ENCODE data around the gene AFF3. TPM values are rescaled to one million over a fixed set of nuclear protein-coding genes. Genes with fewer than 3 reads are reported as not detected.

AFF3 gene
- total RNA-seq, 2 experiments from 2014 or later, result 0.09 to 0.55 TPM

DNA sequence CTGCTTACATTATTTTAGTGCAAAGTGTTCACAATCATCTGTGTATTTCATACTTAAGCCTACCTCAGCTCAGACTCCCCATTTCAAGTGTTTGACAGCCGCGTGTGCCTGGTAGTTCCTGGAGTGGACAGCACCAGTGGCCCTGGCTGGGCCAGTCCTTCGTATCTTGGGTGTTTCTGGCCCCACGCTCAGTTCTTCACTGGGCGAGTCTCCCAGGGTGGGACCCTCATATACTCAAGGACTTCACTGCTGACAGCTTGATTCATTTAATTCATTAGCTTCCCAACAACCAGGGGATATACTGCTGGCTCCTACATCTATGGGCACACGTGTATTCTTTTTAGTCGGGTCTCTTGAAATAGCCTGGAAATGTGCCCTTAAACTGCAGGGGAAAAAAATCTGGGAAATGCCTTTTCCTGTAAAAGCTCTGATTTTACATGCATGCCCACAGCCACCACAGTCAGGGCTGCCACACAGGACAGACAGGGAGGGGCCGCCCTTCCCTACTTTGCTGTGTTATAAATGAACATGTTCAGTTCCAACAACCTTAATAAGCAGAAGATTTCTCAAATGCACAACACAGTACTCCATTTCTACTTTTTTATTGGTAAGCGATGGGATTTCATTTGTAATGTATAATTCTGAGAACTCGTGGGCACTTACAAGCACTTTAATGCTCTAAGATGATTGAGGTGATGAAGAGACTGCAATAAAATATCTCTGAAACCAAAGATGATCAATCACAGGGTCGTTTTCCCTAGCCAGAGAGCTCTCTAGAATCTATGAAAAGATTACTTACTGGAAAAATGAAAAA, 447.1 kb downstream of the AFF3 start:
- Mint-ChIP-seq H3K27ac (no peak overlapping the region), H3K4me1 (no peaks in the 10 kb centered on the region), H3K36me3 (no peaks in the 10 kb centered on the region), H3K27me3 (peaks cover 3% of the 10 kb centered on the region), H3K9me3 (ENCODE audit: low read depth) (no peaks in the 10 kb centered on the region), H3K4me3 (no peak overlapping the region)
- ATAC-seq, result no peak
- no peak for DNase-seq
- CTCF ChIA-PET, result no interaction called here

DNA sequence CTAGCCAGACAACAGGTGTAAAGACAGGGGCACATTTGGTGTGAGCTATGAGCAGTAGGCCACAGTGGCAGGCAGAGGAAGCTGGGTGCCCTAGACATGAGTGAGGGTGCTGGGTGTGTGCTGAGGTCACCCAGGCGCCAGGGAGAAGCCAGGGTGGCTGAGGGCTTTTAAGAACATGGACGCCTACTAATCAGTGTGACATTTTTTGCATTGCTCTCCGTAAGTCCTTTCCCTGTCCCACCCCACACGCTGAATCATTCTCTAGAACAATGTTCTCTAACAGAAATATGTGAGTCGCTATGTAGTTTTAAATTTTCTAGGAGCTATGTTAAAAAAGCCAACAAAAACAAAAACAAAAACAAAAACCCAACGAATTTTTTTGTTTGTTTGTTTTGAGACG, 448.1 kb downstream of the AFF3 start:
- CTCF ChIA-PET, result no interaction called here
- Mint-ChIP-seq H3K9me3 (ENCODE audit: low read depth) (no peaks in the 10 kb centered on the region), H3K4me3 (no peak overlapping the region), H3K27me3 (peaks cover 3% of the 10 kb centered on the region), H3K27ac (no peak overlapping the region), H3K36me3 (no peaks in the 10 kb centered on the region), H3K4me1 (no peaks in the 10 kb centered on the region)
- DNase-seq (no peak), ATAC-seq (no peak)

DNA sequence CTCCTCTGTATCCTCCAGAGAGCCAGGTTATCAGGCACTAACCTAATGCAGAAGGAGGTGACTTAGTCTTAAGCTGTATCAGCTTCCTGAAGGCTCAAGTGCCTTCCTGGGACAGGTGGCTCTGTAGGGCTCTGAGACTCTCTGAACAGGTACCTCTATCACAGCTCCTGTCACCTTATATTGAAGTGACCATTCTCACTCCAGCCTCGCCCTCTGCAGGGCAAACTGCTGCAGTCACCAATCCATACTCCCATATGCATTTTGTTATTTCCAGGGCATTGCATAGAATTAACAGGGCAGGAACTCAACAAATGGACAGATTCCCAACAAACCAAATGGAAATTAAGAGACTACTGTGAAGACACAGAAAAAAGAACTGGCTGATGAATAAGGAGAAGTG, 449.6 kb downstream of the AFF3 start:
- Mint-ChIP-seq H3K27me3 (no peaks in the 10 kb centered on the region), H3K4me3 (no peak overlapping the region), H3K9me3 (ENCODE audit: low read depth) (no peaks in the 10 kb centered on the region), H3K27ac (no peak overlapping the region), H3K4me1 (no peaks in the 10 kb centered on the region), H3K36me3 (no peaks in the 10 kb centered on the region)
- DNase-seq (no peak), ATAC-seq (no peak)
- CTCF ChIA-PET, result interaction anchor here (1.5 kb wide), 1 partner anchor 9 kb away, joined by 4 read pairs; no protein-coding TSS in a partner anchor

DNA sequence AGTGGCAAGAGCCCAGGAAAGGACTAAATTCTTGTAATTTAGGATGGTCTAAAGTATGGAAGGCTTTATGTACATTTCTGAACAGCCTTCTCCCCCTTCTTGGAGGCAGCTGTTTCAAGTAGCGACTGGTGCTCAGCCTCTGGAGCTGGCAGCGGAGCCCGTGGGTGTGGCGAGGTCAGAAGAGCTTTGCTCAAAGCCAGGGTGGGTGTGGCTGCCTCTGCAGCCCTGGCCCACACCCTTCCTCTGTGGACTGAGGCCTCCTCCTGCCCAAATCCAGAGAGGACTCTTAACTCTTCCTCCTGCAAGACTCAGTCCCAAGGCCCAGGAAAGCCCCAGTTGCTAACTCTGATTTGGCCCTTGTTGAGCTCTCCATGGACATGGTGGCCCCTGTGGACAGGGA, 450.5 kb downstream of the AFF3 start:
- H3K27me3 Mint-ChIP-seq, result no peaks in the 10 kb centered on the region
- no peaks in the 10 kb centered on the region for H3K9me3 Mint-ChIP-seq (ENCODE audit: low read depth)
- no peaks in the 10 kb centered on the region for H3K4me1 Mint-ChIP-seq
- ATAC-seq (no peak), DNase-seq (no peak)
- no peak overlapping the region for H3K4me3 Mint-ChIP-seq
- H3K36me3 Mint-ChIP-seq, result no peaks in the 10 kb centered on the region
- CTCF ChIA-PET, result interaction anchor here (1.5 kb wide), 1 partner anchor 10 kb away, joined by 4 read pairs; no protein-coding TSS in a partner anchor
- H3K27ac Mint-ChIP-seq, result no peak overlapping the region

DNA sequence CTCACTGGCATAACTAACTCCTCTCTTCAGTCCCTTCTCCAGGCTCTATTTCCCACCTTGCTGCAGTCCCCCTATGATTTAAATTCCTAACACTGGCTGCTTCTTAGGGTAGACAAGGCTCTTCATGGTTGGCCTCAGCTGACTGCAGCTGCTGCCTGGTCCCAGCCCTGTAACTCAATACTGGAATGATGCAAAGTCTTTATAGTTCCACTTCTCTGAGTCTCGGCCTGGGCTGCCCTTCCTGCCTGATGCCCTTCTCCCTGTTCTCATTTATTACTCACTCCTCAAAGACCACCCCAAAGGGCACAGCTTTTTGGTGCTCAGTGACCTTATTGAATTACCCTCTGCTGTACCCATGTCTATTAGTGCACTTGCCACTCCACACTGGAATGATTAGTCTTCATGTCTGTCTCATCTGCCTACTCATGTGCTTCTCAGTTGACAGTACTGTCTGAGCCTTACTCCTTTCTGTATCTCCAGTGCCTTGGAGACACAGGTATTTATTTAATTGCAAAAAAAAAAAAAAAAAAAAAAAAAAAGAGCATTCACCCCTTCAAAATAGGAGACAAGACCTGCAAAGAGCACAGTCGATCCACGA, 453.1 kb downstream of the AFF3 start:
- ATAC-seq (no peak), DNase-seq (no peak)
- no peaks in the 10 kb centered on the region for H3K4me1 Mint-ChIP-seq
- H3K36me3 Mint-ChIP-seq, result no peaks in the 10 kb centered on the region
- no peak overlapping the region for H3K4me3 Mint-ChIP-seq
- no peaks in the 10 kb centered on the region for H3K9me3 Mint-ChIP-seq (ENCODE audit: low read depth)
- H3K27ac Mint-ChIP-seq, result no peak overlapping the region
- peaks cover 1% of the 10 kb centered on the region for H3K27me3 Mint-ChIP-seq
- CTCF ChIA-PET, result interaction anchor here (1.7 kb wide), 1 partner anchor 130 kb away, joined by 4 read pairs; no protein-coding TSS in a partner anchor

DNA sequence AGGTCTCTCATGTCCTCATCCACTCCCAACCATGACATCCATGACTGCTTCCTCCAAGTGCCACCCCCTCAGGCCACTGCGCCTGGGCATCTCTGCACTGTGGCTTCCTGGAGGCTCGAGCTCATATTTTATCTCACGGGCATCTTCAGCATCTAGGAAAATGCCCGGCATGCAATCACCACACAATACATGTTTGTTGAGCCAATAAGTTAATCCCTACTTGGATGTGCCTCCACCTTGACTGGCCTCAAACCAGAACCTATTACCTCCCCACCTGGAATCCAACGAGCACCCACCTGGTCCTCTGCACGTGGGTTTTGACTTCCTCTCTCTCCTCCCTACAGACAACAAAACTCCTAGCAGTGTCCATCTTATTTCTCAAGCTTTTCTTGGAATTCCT, 453.7 kb downstream of the AFF3 start:
- Mint-ChIP-seq H3K27ac (no peak overlapping the region), H3K4me1 (no peaks in the 10 kb centered on the region)
- ATAC-seq, result no peak

DNA sequence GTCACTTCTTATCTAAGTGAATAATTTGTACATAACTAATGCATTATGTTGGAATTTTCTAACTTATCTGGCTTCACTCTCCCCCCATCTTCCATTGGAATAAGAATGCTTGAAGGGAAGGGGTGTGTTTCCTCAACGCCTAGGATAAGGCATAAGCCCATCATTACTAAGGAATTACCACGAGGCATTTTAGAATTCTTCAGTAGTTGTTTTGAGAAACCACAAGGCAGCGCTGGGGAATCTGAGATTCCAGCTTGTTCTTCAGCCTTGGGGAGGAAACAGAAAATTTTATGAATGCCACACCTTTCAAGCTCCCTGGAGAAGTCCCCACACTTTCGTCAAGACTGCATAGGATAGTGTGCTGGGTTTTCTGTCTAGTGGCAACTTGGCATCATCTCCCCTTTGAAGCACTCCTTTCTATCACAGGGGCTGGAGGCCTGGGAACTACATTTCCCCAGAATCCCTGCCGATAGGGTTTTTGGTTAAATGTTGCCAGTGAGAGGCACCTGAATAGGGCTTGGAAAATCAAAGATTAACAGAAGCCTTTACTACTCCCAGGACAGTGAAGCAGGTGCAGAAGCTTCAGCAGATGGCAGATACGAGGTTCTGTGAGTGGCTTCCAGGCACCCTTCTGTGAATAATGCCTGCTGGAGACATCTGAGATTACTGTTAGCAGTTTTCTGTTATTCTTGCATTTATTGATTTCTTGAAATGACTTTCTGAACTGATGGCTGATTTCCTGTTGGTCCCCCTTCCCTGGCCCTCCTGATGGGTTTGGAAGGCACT, 459.9 kb downstream of the AFF3 start:
- Mint-ChIP-seq H3K4me3 (no peak overlapping the region), H3K27ac (no peak overlapping the region), H3K27me3 (peaks cover 7% of the 10 kb centered on the region), H3K9me3 (ENCODE audit: low read depth) (no peaks in the 10 kb centered on the region), H3K36me3 (no peaks in the 10 kb centered on the region), H3K4me1 (no peaks in the 10 kb centered on the region)
- DNase-seq (no peak), ATAC-seq (no peak)
- CTCF ChIA-PET, result no interaction called here

More for the DNA sequence above, 453.7 kb downstream of the AFF3 start:
- Mint-ChIP-seq H3K4me3 (no peak overlapping the region), H3K9me3 (ENCODE audit: low read depth) (no peaks in the 10 kb centered on the region), H3K36me3 (no peaks in the 10 kb centered on the region), H3K27me3 (peaks cover 3% of the 10 kb centered on the region)
- no peak for DNase-seq
- CTCF ChIA-PET, result interaction anchor here (1.7 kb wide), 1 partner anchor 130 kb away, joined by 4 read pairs; no protein-coding TSS in a partner anchor

DNA sequence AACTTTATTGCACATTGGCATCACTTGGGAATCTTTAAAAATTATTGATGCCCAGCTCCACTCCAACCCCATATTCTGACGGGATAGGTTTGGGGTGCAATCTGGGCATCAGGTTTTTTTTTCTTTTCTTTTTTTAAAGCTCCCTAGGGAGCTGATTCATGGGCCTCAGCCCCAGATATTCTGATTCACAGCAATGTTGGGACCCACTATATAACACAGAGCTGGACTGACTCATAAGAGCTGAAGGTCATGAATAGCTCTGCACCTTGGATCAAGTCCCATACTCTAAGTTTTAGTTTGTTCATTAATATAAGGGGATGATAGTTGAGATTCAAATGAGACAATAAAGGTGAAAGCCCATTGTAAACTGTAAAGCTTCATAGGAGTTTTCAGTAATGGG, 461.4 kb downstream of the AFF3 start:
- no peak for DNase-seq
- no peak overlapping the region for H3K4me3 Mint-ChIP-seq
- no peak overlapping the region for H3K27ac Mint-ChIP-seq
- no peaks in the 10 kb centered on the region for H3K9me3 Mint-ChIP-seq (ENCODE audit: low read depth)
- no peaks in the 10 kb centered on the region for H3K4me1 Mint-ChIP-seq
- no peak for ATAC-seq
- H3K36me3 Mint-ChIP-seq, result no peaks in the 10 kb centered on the region
- H3K27me3 Mint-ChIP-seq, result peaks cover 7% of the 10 kb centered on the region
- CTCF ChIA-PET, result no interaction called here

DNA sequence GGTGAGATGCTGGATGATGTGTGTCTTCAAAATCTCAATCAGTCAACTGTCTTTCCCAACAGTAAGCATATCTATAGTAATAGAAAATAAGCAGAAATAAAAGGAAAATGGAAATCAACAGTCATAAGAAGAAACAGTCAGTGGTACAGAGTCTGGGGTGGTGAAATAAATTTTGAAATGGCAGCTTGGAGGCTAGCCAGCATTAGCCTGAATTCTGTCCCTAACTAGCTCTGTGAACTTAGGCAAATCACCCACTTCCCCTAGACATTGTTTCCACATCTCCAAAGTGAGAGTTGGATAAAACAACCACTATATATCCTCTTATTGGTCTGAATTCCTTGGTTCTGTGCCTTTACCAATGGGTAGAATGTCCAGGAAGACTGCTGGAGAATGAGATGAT, 462.9 kb downstream of the AFF3 start:
- CTCF ChIA-PET, result no interaction called here
- DNase-seq (no peak), ATAC-seq (no peak)
- Mint-ChIP-seq H3K9me3 (ENCODE audit: low read depth) (no peaks in the 10 kb centered on the region), H3K4me1 (no peaks in the 10 kb centered on the region), H3K27me3 (peaks cover 7% of the 10 kb centered on the region), H3K36me3 (no peaks in the 10 kb centered on the region), H3K4me3 (no peak overlapping the region), H3K27ac (no peak overlapping the region)

DNA sequence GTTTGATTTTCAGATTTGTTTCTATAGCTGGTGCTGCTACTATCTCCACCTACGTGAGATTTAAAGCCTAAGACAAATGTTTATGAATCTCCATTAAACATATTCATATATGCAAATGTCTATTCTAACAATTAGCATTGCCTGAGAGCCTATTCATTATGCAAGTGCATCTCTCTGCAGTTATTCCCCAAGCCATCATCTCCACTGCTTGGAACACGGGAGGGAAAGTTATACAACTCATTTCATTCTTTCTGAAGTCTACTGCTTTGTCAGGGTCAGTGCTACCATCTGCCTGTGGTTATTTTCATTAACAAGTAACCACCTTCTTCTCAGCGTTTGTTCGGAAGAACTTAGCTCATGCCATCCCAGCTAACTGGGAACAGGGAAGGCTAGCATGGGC, 463.8 kb downstream of the AFF3 start:
- no peaks in the 10 kb centered on the region for H3K36me3 Mint-ChIP-seq
- no peak for ATAC-seq
- no peak overlapping the region for H3K4me3 Mint-ChIP-seq
- H3K27ac Mint-ChIP-seq, result no peak overlapping the region
- CTCF ChIA-PET, result no interaction called here
- H3K4me1 Mint-ChIP-seq, result no peaks in the 10 kb centered on the region
- H3K9me3 Mint-ChIP-seq (ENCODE audit: low read depth), result no peaks in the 10 kb centered on the region
- H3K27me3 Mint-ChIP-seq, result peaks cover 4% of the 10 kb centered on the region
- DNase-seq, result no peak

DNA sequence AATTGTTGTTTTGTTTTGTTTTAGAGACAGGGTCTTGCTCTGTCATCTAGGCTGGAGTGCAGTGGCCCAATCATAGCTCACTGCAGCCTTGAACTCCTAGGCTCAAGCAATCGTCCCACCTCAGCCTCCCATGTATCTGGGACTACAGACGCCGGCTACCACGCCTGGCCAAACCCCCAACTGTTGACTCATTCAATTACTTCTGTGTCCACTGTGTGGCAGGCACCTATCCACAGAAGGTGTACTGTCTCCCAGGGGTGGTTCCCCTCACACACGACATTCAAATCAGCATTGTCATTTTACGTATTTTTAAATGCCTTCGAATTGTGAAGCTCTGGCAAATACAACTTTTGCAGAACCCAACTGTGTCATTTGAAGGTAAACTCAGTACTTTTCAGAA, 464.6 kb downstream of the AFF3 start:
- Mint-ChIP-seq H3K36me3 (no peaks in the 10 kb centered on the region), H3K9me3 (ENCODE audit: low read depth) (no peaks in the 10 kb centered on the region), H3K27me3 (peaks cover 4% of the 10 kb centered on the region), H3K4me3 (no peak overlapping the region), H3K27ac (no peak overlapping the region), H3K4me1 (no peaks in the 10 kb centered on the region)
- ATAC-seq (no peak), DNase-seq (no peak)
- CTCF ChIA-PET, result no interaction called here

DNA sequence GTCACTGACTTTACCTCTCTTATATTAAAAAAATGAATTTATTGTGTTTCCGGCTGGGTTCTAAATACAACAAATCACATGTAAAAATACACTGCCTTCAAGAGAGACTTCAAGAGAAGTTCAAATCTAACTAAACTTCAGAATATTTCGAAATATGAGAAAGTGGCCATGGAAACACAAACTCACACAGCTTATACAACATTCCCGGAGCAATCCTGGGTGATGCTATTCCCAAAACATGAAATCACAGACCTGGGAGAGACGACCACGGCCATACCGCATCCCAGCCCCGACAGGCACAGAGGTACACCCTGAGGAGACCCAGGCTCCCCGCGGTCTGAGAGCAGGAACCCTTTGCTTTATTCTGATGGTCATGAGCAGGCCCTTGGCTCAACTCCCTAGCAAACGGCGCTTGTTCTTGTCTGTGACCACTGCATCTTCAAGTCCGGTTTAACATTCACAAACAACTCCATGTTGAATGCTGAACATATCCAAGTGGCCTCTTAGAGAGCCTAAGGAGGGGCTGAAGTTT, 467.2 kb downstream of the AFF3 start:
- H3K9me3 Mint-ChIP-seq (ENCODE audit: low read depth), result no peaks in the 10 kb centered on the region
- no peak for DNase-seq
- H3K27me3 Mint-ChIP-seq, result peaks cover 4% of the 10 kb centered on the region
- no peaks in the 10 kb centered on the region for H3K4me1 Mint-ChIP-seq
- H3K4me3 Mint-ChIP-seq, result no peak overlapping the region
- H3K36me3 Mint-ChIP-seq, result no peaks in the 10 kb centered on the region
- no peak overlapping the region for H3K27ac Mint-ChIP-seq
- CTCF ChIA-PET, result no interaction called here
- no peak for ATAC-seq

DNA sequence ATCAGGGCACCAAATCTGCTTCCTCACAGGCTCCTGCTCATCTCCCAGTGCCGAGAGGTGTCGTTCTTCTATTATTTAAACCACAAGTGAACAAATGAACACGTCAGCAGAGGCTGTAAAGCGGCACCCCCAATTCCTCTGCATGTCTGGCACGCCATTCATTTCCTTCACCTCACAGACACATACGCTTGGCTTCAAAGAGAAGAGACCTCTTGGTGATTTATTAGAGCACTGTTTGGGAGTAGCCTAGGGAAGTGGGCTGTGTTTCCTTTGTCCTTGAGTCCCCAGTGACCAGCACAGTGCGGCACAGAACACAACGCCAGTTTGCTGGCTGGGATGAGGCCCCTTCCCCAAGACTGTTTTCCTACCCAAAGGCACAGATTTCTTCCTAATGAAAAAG, 468.3 kb downstream of the AFF3 start:
- Mint-ChIP-seq H3K27me3 (no peaks in the 10 kb centered on the region), H3K4me3 (no peak overlapping the region), H3K4me1 (no peaks in the 10 kb centered on the region), H3K36me3 (no peaks in the 10 kb centered on the region), H3K27ac (no peak overlapping the region), H3K9me3 (ENCODE audit: low read depth) (no peaks in the 10 kb centered on the region)
- DNase-seq, result no peak
- no peak for ATAC-seq
- CTCF ChIA-PET, result no interaction called here
